Measurements from ENCODE around the gene SLC39A11. TPM values are rescaled to one million over a fixed set of nuclear protein-coding genes. Genes with fewer than 3 reads are reported as not detected.

SLC39A11 gene
- total RNA-seq, 1 donor from 2014 or later, result 13.0 TPM

DNA sequence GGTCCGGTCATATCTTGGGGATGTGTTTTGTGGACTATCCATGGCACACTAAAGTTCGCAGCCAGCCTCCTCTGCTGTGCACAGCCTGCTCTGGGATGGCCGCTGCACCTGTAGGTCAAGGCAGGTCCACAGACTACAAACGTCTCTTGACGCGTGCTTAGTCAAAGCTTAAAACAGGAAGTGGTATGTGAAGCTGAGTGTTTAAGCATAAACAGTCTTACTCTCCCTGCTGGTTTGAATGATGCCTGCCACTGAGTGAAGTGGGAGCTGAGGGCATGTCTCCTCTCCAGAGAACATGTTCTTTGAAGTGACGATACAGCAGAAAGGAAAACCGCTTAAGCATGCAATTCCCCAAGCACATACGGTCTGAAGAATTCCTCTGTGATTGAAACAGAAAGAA lies 365.6 kb downstream of the SLC39A11 start:
- Histone ChIP-seq H3K9me3 (ENCODE audit: control insufficient read depth in 3 of 3, low read length in 3 of 3) (no peaks in the 10 kb centered on the region), H3K9ac (ENCODE audit: low read depth in 1 of 3, low read length in 3 of 3) (no peak overlapping the region), H3K27ac (ENCODE audit: low read depth, low read length) (no peak overlapping the region), H3K36me3 (ENCODE audit: control insufficient read depth in 3 of 3, insufficient read depth in 3 of 3, low read length in 3 of 3) (no peaks in the 10 kb centered on the region), H3K4me1 (ENCODE audit: control insufficient read depth in 3 of 3, insufficient read depth in 3 of 3, low read length in 3 of 3) (peaks cover 0 to 2% (median 0%) of the 10 kb centered on the region in 3 donors), H3K27me3 (ENCODE audit: control insufficient read depth in 3 of 3, insufficient read depth in 3 of 3, low read length in 3 of 3) (no peaks in the 10 kb centered on the region), H3K4me3 (ENCODE audit: low read length in 3 of 3) (no peak overlapping the region)

DNA sequence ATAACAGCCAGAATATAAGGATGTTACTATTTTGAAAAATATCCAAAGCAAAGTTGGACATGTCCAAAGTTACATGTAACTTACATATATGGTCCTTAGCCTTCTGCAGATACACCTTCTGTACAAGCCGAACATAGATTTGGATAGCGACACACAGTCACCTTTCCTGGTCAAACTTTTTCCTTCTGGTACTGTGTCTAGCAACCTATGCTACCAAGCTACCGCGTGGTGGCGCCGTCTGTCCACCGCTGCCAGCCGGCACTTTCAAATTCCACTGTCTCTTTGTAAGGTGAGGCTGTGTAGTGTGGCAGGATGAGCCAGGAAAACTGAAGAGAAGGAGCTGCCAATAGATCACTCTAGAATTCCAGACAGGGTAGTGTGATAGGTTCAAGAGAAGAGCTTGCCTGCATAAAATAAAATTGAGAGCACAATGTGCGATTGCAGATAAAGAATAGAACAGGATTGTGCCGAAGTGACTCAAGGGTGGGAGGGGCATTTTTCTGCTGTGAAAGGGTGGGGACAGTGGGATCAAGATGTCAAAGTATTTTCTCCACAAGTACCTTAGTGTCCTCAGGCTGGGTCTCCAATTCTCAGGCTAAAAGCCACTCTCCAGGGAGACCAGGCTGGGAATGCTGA lies 366.9 kb downstream of the SLC39A11 start:
- Histone ChIP-seq H3K4me1 (ENCODE audit: control insufficient read depth in 3 of 3, insufficient read depth in 3 of 3, low read length in 3 of 3) (peaks cover 0 to 2% (median 0%) of the 10 kb centered on the region in 3 donors), H3K9me3 (ENCODE audit: control insufficient read depth in 3 of 3, low read length in 3 of 3) (no peaks in the 10 kb centered on the region), H3K27me3 (ENCODE audit: control insufficient read depth in 3 of 3, insufficient read depth in 3 of 3, low read length in 3 of 3) (no peaks in the 10 kb centered on the region), H3K9ac (ENCODE audit: low read depth in 1 of 3, low read length in 3 of 3) (no peak overlapping the region), H3K27ac (ENCODE audit: low read depth, low read length) (no peak overlapping the region), H3K36me3 (ENCODE audit: control insufficient read depth in 3 of 3, insufficient read depth in 3 of 3, low read length in 3 of 3) (no peaks in the 10 kb centered on the region), H3K4me3 (ENCODE audit: low read length in 3 of 3) (no peak overlapping the region)

DNA sequence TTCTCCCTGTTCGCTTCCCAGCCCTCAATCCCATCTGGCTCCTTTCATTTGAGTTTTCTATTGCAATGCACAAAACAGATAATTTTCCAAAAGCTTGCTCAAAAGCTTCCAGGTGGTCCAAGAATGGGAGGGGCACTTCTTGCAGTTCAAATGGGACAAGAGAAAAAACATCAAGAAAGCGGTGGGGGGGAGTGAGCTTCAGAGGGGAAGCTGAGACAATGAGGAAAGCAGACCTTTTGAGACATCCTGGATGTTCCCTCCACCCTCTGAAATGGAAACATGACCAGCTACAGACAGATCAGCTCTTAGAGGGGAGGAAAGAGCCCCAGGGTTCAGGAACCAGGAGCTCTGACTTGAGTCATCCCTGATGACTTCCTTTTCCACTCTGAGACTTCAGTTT lies 368.2 kb downstream of the SLC39A11 start:
- Histone ChIP-seq H3K9me3 (ENCODE audit: control insufficient read depth in 3 of 3, low read length in 3 of 3) (no peaks in the 10 kb centered on the region), H3K4me3 (ENCODE audit: low read length in 3 of 3) (no peak overlapping the region), H3K36me3 (ENCODE audit: control insufficient read depth in 3 of 3, insufficient read depth in 3 of 3, low read length in 3 of 3) (peaks cover 0 to 2% (median 0%) of the 10 kb centered on the region in 3 donors), H3K27me3 (ENCODE audit: control insufficient read depth in 3 of 3, insufficient read depth in 3 of 3, low read length in 3 of 3) (no peaks in the 10 kb centered on the region), H3K4me1 (ENCODE audit: control insufficient read depth in 3 of 3, insufficient read depth in 3 of 3, low read length in 3 of 3) (peaks cover 0 to 2% (median 0%) of the 10 kb centered on the region in 3 donors), H3K9ac (ENCODE audit: low read depth in 1 of 3, low read length in 3 of 3) (no peak overlapping the region), H3K27ac (ENCODE audit: low read depth, low read length) (no peak overlapping the region)

GRCh38 chr17:72723711-72724110 lies 368.8 kb downstream of the SLC39A11 start:
- no peak overlapping the region for H3K9ac ChIP-seq (ENCODE audit: low read depth in 1 of 3, low read length in 3 of 3)
- no peaks in the 10 kb centered on the region for H3K27me3 ChIP-seq (ENCODE audit: control insufficient read depth in 3 of 3, insufficient read depth in 3 of 3, low read length in 3 of 3)
- H3K27ac ChIP-seq (ENCODE audit: low read depth, low read length), result no peak overlapping the region
- H3K4me3 ChIP-seq (ENCODE audit: low read length in 3 of 3), result no peak overlapping the region
- H3K4me1 ChIP-seq (ENCODE audit: control insufficient read depth in 3 of 3, insufficient read depth in 3 of 3, low read length in 3 of 3), result peaks cover 0 to 2% (median 0%) of the 10 kb centered on the region in 3 donors
- peaks cover 0 to 2% (median 0%) of the 10 kb centered on the region in 3 donors for H3K36me3 ChIP-seq (ENCODE audit: control insufficient read depth in 3 of 3, insufficient read depth in 3 of 3, low read length in 3 of 3)
- no peaks in the 10 kb centered on the region for H3K9me3 ChIP-seq (ENCODE audit: control insufficient read depth in 3 of 3, low read length in 3 of 3)

GRCh38 chr17:72720494-72720825 lies 372.0 kb downstream of the SLC39A11 start:
- Histone ChIP-seq H3K4me3 (ENCODE audit: low read length in 3 of 3) (no peak overlapping the region), H3K27me3 (ENCODE audit: control insufficient read depth in 3 of 3, insufficient read depth in 3 of 3, low read length in 3 of 3) (no peaks in the 10 kb centered on the region)

GRCh38 chr17:72719578-72720493 lies 372.7 kb downstream of the SLC39A11 start:
- Histone ChIP-seq H3K9ac (ENCODE audit: low read depth in 1 of 3, low read length in 3 of 3) (no peak overlapping the region), H3K9me3 (ENCODE audit: control insufficient read depth in 3 of 3, low read length in 3 of 3) (no peaks in the 10 kb centered on the region), H3K27ac (ENCODE audit: low read depth, low read length) (no peak overlapping the region), H3K4me1 (ENCODE audit: control insufficient read depth in 3 of 3, insufficient read depth in 3 of 3, low read length in 3 of 3) (no peaks in the 10 kb centered on the region), H3K4me3 (ENCODE audit: low read length in 3 of 3) (no peak overlapping the region), H3K36me3 (ENCODE audit: control insufficient read depth in 3 of 3, insufficient read depth in 3 of 3, low read length in 3 of 3) (peaks cover 0 to 2% (median 0%) of the 10 kb centered on the region in 3 donors), H3K27me3 (ENCODE audit: control insufficient read depth in 3 of 3, insufficient read depth in 3 of 3, low read length in 3 of 3) (no peaks in the 10 kb centered on the region)

More at GRCh38 chr17:72720494-72720825, 372.0 kb downstream of the SLC39A11 start:
- H3K9me3 ChIP-seq (ENCODE audit: control insufficient read depth in 3 of 3, low read length in 3 of 3), result no peaks in the 10 kb centered on the region
- no peak overlapping the region for H3K27ac ChIP-seq (ENCODE audit: low read depth, low read length)
- H3K36me3 ChIP-seq (ENCODE audit: control insufficient read depth in 3 of 3, insufficient read depth in 3 of 3, low read length in 3 of 3), result peaks cover 0 to 2% (median 0%) of the 10 kb centered on the region in 3 donors
- no peak overlapping the region for H3K9ac ChIP-seq (ENCODE audit: low read depth in 1 of 3, low read length in 3 of 3)
- no peaks in the 10 kb centered on the region for H3K4me1 ChIP-seq (ENCODE audit: control insufficient read depth in 3 of 3, insufficient read depth in 3 of 3, low read length in 3 of 3)

DNA sequence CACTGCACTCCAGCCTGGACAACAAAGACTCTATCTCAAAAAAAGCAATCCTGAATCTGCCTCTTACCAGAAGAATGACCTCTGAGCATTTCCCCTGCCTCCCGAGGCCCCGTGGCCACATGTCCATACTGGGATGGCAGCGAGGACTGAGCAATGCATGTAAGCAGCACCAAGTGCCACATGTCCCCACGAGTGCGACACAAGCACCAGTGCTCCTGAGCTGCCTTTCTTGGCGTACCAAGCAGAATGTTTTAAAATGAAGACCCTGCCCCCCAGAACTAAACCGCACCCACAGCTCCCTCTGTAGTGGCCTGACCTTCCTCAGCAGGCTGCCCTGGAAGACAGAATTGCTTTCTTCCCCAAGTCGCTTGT lies 373.3 kb downstream of the SLC39A11 start:
- Histone ChIP-seq H3K4me1 (ENCODE audit: control insufficient read depth in 3 of 3, insufficient read depth in 3 of 3, low read length in 3 of 3) (no peaks in the 10 kb centered on the region), H3K4me3 (ENCODE audit: low read length in 3 of 3) (no peak overlapping the region), H3K27me3 (ENCODE audit: control insufficient read depth in 3 of 3, insufficient read depth in 3 of 3, low read length in 3 of 3) (no peaks in the 10 kb centered on the region), H3K27ac (ENCODE audit: low read depth, low read length) (no peak overlapping the region), H3K36me3 (ENCODE audit: control insufficient read depth in 3 of 3, insufficient read depth in 3 of 3, low read length in 3 of 3) (peaks cover 0 to 2% (median 2%) of the 10 kb centered on the region in 3 donors), H3K9ac (ENCODE audit: low read depth in 1 of 3, low read length in 3 of 3) (no peak overlapping the region), H3K9me3 (ENCODE audit: control insufficient read depth in 3 of 3, low read length in 3 of 3) (no peaks in the 10 kb centered on the region)

DNA sequence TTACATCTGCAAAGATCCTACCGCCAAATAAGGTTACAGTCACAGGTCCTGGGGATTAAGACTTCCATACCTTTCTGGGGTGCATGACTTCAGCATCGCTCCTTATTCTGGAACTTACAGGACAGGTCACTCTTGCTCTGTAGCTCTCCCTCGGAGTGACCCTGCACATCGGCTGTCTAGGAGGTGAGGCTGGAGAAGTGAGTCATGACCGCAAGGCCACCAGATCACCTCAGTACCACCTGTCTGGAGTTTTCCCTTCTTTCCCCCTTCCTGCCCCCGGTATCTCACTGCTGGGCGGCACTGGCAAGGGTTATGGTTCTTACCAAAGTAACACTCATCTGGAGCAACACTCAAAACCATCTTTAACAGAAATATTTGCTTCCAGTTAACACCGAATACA lies 374.8 kb downstream of the SLC39A11 start:
- Histone ChIP-seq H3K9ac (ENCODE audit: low read depth in 1 of 3, low read length in 3 of 3) (no peak overlapping the region), H3K4me1 (ENCODE audit: control insufficient read depth in 3 of 3, insufficient read depth in 3 of 3, low read length in 3 of 3) (no peaks in the 10 kb centered on the region), H3K27me3 (ENCODE audit: control insufficient read depth in 3 of 3, insufficient read depth in 3 of 3, low read length in 3 of 3) (no peaks in the 10 kb centered on the region), H3K4me3 (ENCODE audit: low read length in 3 of 3) (no peak overlapping the region), H3K27ac (ENCODE audit: low read depth, low read length) (no peak overlapping the region), H3K36me3 (ENCODE audit: control insufficient read depth in 3 of 3, insufficient read depth in 3 of 3, low read length in 3 of 3) (peaks cover 0 to 2% (median 2%) of the 10 kb centered on the region in 3 donors), H3K9me3 (ENCODE audit: control insufficient read depth in 3 of 3, low read length in 3 of 3) (no peaks in the 10 kb centered on the region)

GRCh38 chr17:72717276-72717675 lies 375.2 kb downstream of the SLC39A11 start:
- peaks cover 0 to 2% (median 2%) of the 10 kb centered on the region in 3 donors for H3K36me3 ChIP-seq (ENCODE audit: control insufficient read depth in 3 of 3, insufficient read depth in 3 of 3, low read length in 3 of 3)
- no peaks in the 10 kb centered on the region for H3K4me1 ChIP-seq (ENCODE audit: control insufficient read depth in 3 of 3, insufficient read depth in 3 of 3, low read length in 3 of 3)
- H3K27me3 ChIP-seq (ENCODE audit: control insufficient read depth in 3 of 3, insufficient read depth in 3 of 3, low read length in 3 of 3), result no peaks in the 10 kb centered on the region
- H3K9me3 ChIP-seq (ENCODE audit: control insufficient read depth in 3 of 3, low read length in 3 of 3), result no peaks in the 10 kb centered on the region
- no peak overlapping the region for H3K9ac ChIP-seq (ENCODE audit: low read depth in 1 of 3, low read length in 3 of 3)
- H3K27ac ChIP-seq (ENCODE audit: low read depth, low read length), result no peak overlapping the region
- H3K4me3 ChIP-seq (ENCODE audit: low read length in 3 of 3), result no peak overlapping the region

GRCh38 chr17:72715906-72716572 lies 376.4 kb downstream of the SLC39A11 start:
- H3K27ac ChIP-seq (ENCODE audit: low read depth, low read length), result no peak overlapping the region

More at GRCh38 chr17:72715906-72716572, 376.4 kb downstream of the SLC39A11 start:
- H3K4me1 ChIP-seq (ENCODE audit: control insufficient read depth in 3 of 3, insufficient read depth in 3 of 3, low read length in 3 of 3), result no peaks in the 10 kb centered on the region
- H3K9me3 ChIP-seq (ENCODE audit: control insufficient read depth in 3 of 3, low read length in 3 of 3), result no peaks in the 10 kb centered on the region
- H3K9ac ChIP-seq (ENCODE audit: low read depth in 1 of 3, low read length in 3 of 3), result no peak overlapping the region
- H3K4me3 ChIP-seq (ENCODE audit: low read length in 3 of 3), result no peak overlapping the region
- peaks cover 0 to 4% (median 2%) of the 10 kb centered on the region in 3 donors for H3K36me3 ChIP-seq (ENCODE audit: control insufficient read depth in 3 of 3, insufficient read depth in 3 of 3, low read length in 3 of 3)
- H3K27me3 ChIP-seq (ENCODE audit: control insufficient read depth in 3 of 3, insufficient read depth in 3 of 3, low read length in 3 of 3), result no peaks in the 10 kb centered on the region
